ENCODE results near the gene SLC39A11. TPM values are rescaled to one million over a fixed set of nuclear protein-coding genes. Genes with fewer than 3 reads are reported as not detected.

Gene SLC39A11
- total RNA-seq, 1 experiment from 2014 or later, result 15.2 TPM

DNA sequence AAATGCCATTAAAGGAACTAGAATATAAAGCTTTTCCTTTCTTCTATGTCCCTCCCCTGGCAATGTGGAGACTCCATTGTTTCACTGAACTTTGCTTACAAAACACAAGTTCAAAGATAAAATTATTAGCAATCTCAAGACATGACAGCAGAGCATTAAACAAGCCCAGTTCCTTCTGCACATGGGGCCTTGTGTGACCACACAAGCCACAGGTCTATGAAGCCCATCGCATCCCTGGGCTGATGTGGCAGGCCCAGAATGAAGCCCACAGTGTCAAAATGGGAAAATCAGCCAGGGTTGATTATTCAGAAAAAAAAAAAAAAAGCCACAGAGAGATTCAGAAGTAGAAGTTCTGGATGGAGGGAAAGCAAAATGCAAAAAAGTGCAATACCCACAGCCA lies 12.9 kb upstream of the SLC39A11 start:
- no peak overlapping the region for H3K9ac ChIP-seq (ENCODE audit: extremely low read depth, insufficient read length, low read length)
- no peaks in the 10 kb centered on the region for H3K4me1 ChIP-seq (ENCODE audit: insufficient read depth, low read length)
- no peak overlapping the region for H2BK5ac ChIP-seq (ENCODE audit: insufficient read length, low read length)
- H3K27ac ChIP-seq (ENCODE audit: insufficient read length, low read depth, low read length), result no peak overlapping the region
- no peak overlapping the region for H4K5ac ChIP-seq (ENCODE audit: insufficient read length, low read depth, low read length)
- H3K4ac ChIP-seq (ENCODE audit: low read depth, low read length), result no peak overlapping the region
- no peak overlapping the region for H4K8ac ChIP-seq (replicated peaks; ENCODE audit: insufficient read length, low read depth, low read length)
- no peak overlapping the region for H3K56ac ChIP-seq (ENCODE audit: insufficient read length, low read depth, low read length)
- no peak overlapping the region for H2BK12ac ChIP-seq (ENCODE audit: insufficient read length, low read depth, low read length)
- WGBS (ENCODE audit: extremely low coverage, insufficient read length, low lambda C conversion rate), result no CpG with 5 or more reads among the region's 1 CpG
- no peak overlapping the region for H2AK5ac ChIP-seq (ENCODE audit: insufficient read length, low read length)
- H2BK20ac ChIP-seq (ENCODE audit: low read depth, low read length, poor library complexity, severe bottlenecking), result no peak overlapping the region
- no peaks in the 10 kb centered on the region for H3K27me3 ChIP-seq (ENCODE audit: insufficient read depth, low read length)
- no peak overlapping the region for H3K4me2 ChIP-seq (ENCODE audit: insufficient read depth, insufficient read length, low read length)
- H3K4me1 Mint-ChIP-seq, result 0 out of 4 replicates have a peak, but pooled peaks cover 0 to 2% of the 10 kb centered on the region in 2 experiments
- H3T11ph ChIP-seq (ENCODE audit: low read length), result no peak overlapping the region
- no peak overlapping the region for H2AFZ ChIP-seq (ENCODE audit: low read length)
- H3K23ac ChIP-seq (ENCODE audit: insufficient read length, low read depth, low read length), result no peak overlapping the region
- H2BK120ac ChIP-seq (ENCODE audit: low read depth, low read length, poor library complexity, severe bottlenecking), result no peak overlapping the region
- H3K36me3 Mint-ChIP-seq (ENCODE audit: insufficient read depth in 1 of 3, low read depth in 3 of 3), result peaks cover 0 to 14% (median 0%) of the 10 kb centered on the region in 3 experiments; a peak in 3 of 7 replicates
- no peak overlapping the region for H3K14ac ChIP-seq (ENCODE audit: insufficient read depth, low read length)
- TF ChIP-seq, protein P1, sequence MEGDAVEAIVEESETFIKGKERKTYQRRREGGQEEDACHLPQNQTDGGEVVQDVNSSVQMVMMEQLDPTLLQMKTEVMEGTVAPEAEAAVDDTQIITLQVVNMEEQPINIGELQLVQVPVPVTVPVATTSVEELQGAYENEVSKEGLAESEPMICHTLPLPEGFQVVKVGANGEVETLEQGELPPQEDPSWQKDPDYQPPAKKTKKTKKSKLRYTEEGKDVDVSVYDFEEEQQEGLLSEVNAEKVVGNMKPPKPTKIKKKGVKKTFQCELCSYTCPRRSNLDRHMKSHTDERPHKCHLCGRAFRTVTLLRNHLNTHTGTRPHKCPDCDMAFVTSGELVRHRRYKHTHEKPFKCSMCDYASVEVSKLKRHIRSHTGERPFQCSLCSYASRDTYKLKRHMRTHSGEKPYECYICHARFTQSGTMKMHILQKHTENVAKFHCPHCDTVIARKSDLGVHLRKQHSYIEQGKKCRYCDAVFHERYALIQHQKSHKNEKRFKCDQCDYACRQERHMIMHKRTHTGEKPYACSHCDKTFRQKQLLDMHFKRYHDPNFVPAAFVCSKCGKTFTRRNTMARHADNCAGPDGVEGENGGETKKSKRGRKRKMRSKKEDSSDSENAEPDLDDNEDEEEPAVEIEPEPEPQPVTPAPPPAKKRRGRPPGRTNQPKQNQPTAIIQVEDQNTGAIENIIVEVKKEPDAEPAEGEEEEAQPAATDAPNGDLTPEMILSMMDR (conservative IDR thresholded peaks at IDR 0.05), result no peak
- no peaks in the 10 kb centered on the region for H3K23me2 ChIP-seq (ENCODE audit: insufficient read length, low read depth, low read length, poor library complexity, severe bottlenecking)
- no peak for DNase-seq
- no peak overlapping the region for H4K91ac ChIP-seq (ENCODE audit: insufficient read length, low read depth, low read length)
- no peak overlapping the region for H2BK15ac ChIP-seq (ENCODE audit: low read depth, low read length)
- H3K27me3 Mint-ChIP-seq (ENCODE audit: low read depth), result no peaks in the 10 kb centered on the region; the same call in 1 of the 2 replicates
- H3K79me1 ChIP-seq (ENCODE audit: insufficient read depth, low read depth, low read length, poor library complexity, severe bottlenecking), result no peaks in the 10 kb centered on the region
- H3K79me2 ChIP-seq (ENCODE audit: insufficient read depth, low read length), result no peaks in the 10 kb centered on the region
- H3K4me3 Mint-ChIP-seq, result no peak overlapping the region
- H3K27ac Mint-ChIP-seq, result no peak overlapping the region
- no peaks in the 10 kb centered on the region for H3K9me3 ChIP-seq (ENCODE audit: control insufficient read depth, low read depth, low read length)
- H3K9me3 Mint-ChIP-seq, result peaks cover 5 to 10% of the 10 kb centered on the region in 2 experiments; a peak in 3 of 5 replicates
- H4K20me1 ChIP-seq (ENCODE audit: control insufficient read depth, insufficient read depth, insufficient read length), result no peaks in the 10 kb centered on the region
- H3K18ac ChIP-seq (ENCODE audit: insufficient read length, low read depth, low read length), result no peak overlapping the region
